ENCODE data around the gene CHRND.

CHRND gene

DNA sequence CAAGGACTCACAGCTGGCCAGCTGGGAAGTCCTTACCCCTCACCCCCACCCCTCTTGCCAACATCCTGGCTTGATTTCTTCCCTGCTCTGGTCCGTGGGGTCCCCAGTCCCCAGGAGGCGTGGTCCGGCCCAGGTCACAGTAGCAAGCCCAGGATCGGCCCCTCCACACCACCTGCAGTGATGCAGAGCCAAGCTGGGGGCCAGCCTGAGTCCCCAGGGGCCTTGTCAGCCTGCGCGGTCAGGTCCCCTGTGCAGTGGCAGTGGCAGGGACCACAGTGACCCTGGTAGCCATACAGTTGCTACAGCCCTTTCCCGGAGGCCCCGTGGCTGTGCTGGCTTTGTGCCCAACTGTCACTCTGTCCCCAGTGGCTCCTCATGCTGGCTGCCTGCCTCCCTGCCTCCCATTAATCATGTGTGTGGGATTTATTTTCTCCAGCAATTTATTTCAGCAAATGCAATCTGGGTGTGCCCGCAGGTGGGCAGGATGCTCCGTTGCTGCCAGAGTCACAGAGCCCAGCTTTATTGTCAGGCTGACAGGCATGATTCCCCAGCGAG lies 14.5 kb upstream of the CHRND start:
- TF ChIP-seq, protein P1, sequence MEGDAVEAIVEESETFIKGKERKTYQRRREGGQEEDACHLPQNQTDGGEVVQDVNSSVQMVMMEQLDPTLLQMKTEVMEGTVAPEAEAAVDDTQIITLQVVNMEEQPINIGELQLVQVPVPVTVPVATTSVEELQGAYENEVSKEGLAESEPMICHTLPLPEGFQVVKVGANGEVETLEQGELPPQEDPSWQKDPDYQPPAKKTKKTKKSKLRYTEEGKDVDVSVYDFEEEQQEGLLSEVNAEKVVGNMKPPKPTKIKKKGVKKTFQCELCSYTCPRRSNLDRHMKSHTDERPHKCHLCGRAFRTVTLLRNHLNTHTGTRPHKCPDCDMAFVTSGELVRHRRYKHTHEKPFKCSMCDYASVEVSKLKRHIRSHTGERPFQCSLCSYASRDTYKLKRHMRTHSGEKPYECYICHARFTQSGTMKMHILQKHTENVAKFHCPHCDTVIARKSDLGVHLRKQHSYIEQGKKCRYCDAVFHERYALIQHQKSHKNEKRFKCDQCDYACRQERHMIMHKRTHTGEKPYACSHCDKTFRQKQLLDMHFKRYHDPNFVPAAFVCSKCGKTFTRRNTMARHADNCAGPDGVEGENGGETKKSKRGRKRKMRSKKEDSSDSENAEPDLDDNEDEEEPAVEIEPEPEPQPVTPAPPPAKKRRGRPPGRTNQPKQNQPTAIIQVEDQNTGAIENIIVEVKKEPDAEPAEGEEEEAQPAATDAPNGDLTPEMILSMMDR (IDR thresholded peaks at IDR 0.05; ENCODE audit: borderline replicate concordance, insufficient read depth, low read depth, low read length) = no peak
- H3K4me3 ChIP-seq (ENCODE audit: low read depth, low read length) = no peak overlapping the region

DNA sequence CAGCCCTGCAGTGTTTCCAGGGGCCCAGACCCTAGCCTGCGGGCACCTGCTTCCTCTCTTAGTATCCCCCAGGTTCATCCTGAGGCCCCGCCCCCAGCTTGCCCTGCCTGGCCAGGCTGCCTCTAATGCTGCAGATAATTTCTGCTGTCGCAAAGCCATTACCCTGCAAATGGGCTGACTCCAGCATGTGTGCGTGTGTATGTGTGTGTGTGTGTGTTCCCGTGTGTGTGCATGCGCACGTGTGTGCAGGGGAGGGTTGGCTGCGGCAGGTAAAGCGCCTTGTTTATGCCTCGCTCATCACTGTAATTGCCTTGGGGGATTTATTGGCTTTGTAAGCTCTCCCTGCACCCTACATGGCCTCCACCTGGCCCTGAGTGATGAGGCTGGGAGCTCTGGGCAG lies 13.4 kb upstream of the CHRND start:
- no peak overlapping the region for H3K4me3 ChIP-seq (ENCODE audit: low read depth, low read length)
- TF ChIP-seq, protein P1 (IDR thresholded peaks at IDR 0.05; ENCODE audit: borderline replicate concordance, insufficient read depth, low read depth, low read length) = no peak

- no peak overlapping the region for H3K4me3 ChIP-seq (ENCODE audit: low read depth, low read length)
- TF ChIP-seq, protein P1 (IDR thresholded peaks at IDR 0.05; ENCODE audit: borderline replicate concordance, insufficient read depth, low read depth, low read length) = no peak
These were observed 12.6 kb upstream of the CHRND start for GRCh38 chr2:232513353-232513752.

DNA sequence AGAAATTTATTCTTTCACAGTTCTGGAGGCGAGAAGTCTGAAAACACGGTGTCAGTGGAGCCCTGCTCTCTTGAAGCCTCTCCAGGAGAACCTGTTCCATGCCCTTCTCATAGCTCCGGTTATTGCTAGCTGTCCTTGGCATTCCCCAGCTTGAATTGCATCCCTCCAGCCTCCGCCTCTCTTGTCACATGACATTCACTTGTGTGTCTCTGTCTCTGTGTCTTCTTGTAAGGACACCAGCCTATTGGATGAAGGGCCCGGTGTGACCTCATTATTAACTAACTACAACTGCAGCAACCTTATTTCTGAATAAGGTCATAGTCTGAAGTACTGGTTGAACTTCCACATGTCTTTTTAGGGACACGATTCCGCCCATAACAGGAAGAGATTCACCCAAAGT lies 10.3 kb upstream of the CHRND start:
- TF ChIP-seq, protein P1 (IDR thresholded peaks at IDR 0.05; ENCODE audit: borderline replicate concordance, insufficient read depth, low read depth, low read length) = no peak
- H3K4me3 ChIP-seq (ENCODE audit: low read depth, low read length) = no peak overlapping the region

- TF ChIP-seq, protein P1 (IDR thresholded peaks at IDR 0.05; ENCODE audit: borderline replicate concordance, insufficient read depth, low read depth, low read length) = no peak
These were observed 9.4 kb upstream of the CHRND start for GRCh38 chr2:232516551-232516950.

GRCh38 chr2:232518844-232519243 lies 7.1 kb upstream of the CHRND start:
- TF ChIP-seq, protein P1 (IDR thresholded peaks at IDR 0.05; ENCODE audit: borderline replicate concordance, insufficient read depth, low read depth, low read length) = no peak
- no peak overlapping the region for H3K4me3 ChIP-seq (ENCODE audit: low read depth, low read length)

More at GRCh38 chr2:232516551-232516950, 9.4 kb upstream of the CHRND start:
- no peak overlapping the region for H3K4me3 ChIP-seq (ENCODE audit: low read depth, low read length)

DNA sequence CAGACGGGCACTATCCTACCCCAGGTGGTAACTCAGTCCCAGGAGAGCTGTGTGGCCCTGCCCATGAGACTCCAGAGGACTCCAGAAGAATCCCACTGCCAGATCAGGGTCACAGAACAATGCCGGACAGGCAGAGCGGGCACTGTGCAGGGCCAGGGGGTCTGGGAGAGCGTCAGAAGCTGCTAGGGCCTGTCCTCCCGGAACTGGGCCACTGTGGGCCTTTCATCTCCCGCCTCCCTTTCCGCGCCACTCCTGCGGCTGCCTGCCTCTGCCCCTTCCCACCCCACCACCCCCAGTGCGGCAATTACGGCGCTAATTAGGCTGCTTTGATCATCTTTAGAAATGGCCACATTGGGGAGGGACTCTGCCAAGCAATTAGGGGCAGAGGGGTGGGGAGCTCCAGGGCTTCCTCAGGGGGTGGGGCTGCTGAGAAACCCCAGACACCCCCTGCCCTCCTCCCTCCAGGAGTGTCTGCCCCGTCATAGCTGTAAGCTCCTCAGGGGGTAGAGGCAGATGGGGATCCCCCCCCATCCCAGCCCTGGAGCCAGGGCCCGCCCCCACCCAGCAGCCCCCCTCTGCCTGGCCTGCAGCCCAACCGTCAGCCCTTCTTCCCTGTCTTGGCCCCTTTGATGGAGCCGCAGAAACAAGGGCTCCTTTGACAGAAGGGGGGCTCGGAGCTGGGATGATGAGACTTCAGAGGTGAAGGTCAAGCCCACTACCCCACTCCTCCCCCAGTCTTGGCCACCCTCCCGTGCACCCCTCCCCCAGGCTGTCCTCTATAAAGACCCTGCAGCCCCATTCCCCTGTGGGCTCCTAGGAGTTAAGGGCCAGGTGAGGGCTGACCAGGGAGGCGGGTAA lies 6.2 kb upstream of the CHRND start, which contains the start of gene PRSS56:
TSS of gene PRSS56 (plus strand) at position 808 of the 858 bp plus-strand sequence. CDS start 211 bp downstream, outside the sequence.
- TF ChIP-seq, protein P1 (IDR thresholded peaks at IDR 0.05; ENCODE audit: borderline replicate concordance, insufficient read depth, low read depth, low read length) = no peak
- H3K4me3 ChIP-seq (ENCODE audit: low read depth, low read length) = no peak within 1 kb of the TSS

Measured in GM12875 (cell line).